HEK293 (cell line): ENCODE data around the gene ASCL5.

Experiments
- CTCF ChIP-seq: fragments of 450-650 bp; formaldehyde crosslinking; IDR thresholded peaks from 2 replicates; pipeline ENCODE4 v1.5.1; 2016; ENCODE audit warnings: missing biosample characterization, missing genetic modification characterization
- PBX3 ChIP-seq: sonication (generic); formaldehyde crosslinking; IDR thresholded peaks from 2 replicates; pipeline ENCODE4 v1.8.1; 2022; ENCODE audit warnings: mild to moderate bottlenecking, moderate library complexity, missing genetic modification reagents
- PRDM1 ChIP-seq: fragments of 450-650 bp; formaldehyde crosslinking; IDR thresholded peaks from 2 replicates; pipeline ENCODE4; 2016; ENCODE audit warnings: missing biosample characterization, missing genetic modification characterization
- REST ChIP-seq: fragments of 450-650 bp; formaldehyde crosslinking; IDR thresholded peaks from 2 replicates; pipeline ENCODE4 v1.5.1; 2016; ENCODE audit warnings: missing biosample characterization, missing genetic modification characterization
- ZNF138 ChIP-seq: fragments of 450-650 bp; formaldehyde crosslinking; IDR thresholded peaks from 2 replicates; pipeline ENCODE4 v1.5.1; 2016; ENCODE audit warnings: missing biosample characterization, missing genetic modification characterization, borderline replicate concordance
- ZNF274 ChIP-seq, 2 experiments: fragments of 200-500 bp in 1 of 2; fragments of 450-650 bp in 1 of 2; sonication (Bioruptor generic) in 1 of 2; formaldehyde crosslinking in 1 of 2; IDR thresholded peaks; 2 replicates each; pipeline versions ENCODE4 v1.5.1 to v1.6.1; 2014 to 2016; ENCODE audit warnings: borderline replicate concordance in 1 of 2, inconsistent platforms in 1 of 2, low read length in 1 of 2, missing biosample characterization in 1 of 2, missing genetic modification characterization in 1 of 2
- ZNF280D ChIP-seq: fragments of 450-650 bp; formaldehyde crosslinking; IDR thresholded peaks from 2 replicates; pipeline ENCODE4 v1.5.1; 2016; ENCODE audit warnings: missing biosample characterization, missing genetic modification characterization
- ZNF366 ChIP-seq: fragments of 450-650 bp; formaldehyde crosslinking; conservative IDR thresholded peaks from 2 replicates; pipeline ENCODE4 v1.5.1; 2016; ENCODE audit warnings: missing biosample characterization, missing genetic modification characterization
- ZNF501 ChIP-seq: fragments of 450-650 bp; formaldehyde crosslinking; IDR thresholded peaks from 2 replicates; pipeline ENCODE4 v1.5.1; 2016; ENCODE audit warnings: missing biosample characterization, missing genetic modification characterization
- ZNF549 ChIP-seq: fragments of 450-650 bp; IDR thresholded peaks from 2 replicates; pipeline ENCODE4 v1.5.1; 2018; ENCODE audit warnings: missing biosample characterization, missing genetic modification characterization, mild to moderate bottlenecking, inconsistent platforms, moderate library complexity
- ZNF580 ChIP-seq: fragments of 450-650 bp; formaldehyde crosslinking; IDR thresholded peaks from 2 replicates; pipeline ENCODE4 v1.5.1; 2016; ENCODE audit warnings: missing biosample characterization, missing genetic modification characterization
- ZNF626 ChIP-seq: fragments of 450-650 bp; sonication (Bioruptor Pico); formaldehyde crosslinking; IDR thresholded peaks from 2 replicates; pipeline ENCODE4 v1.5.1; 2018; ENCODE audit warnings: missing biosample characterization, missing genetic modification characterization, inconsistent platforms
- ZNF830 ChIP-seq: fragments of 450-650 bp; IDR thresholded peaks from 2 replicates; pipeline ENCODE4 v1.5.0; 2018; ENCODE audit warnings: missing biosample characterization, missing genetic modification characterization, low read depth, mild to moderate bottlenecking, moderate library complexity

GRCh38 chr1:201140941-201141260, 13.9 kb upstream of the ASCL5 start:
- TF ChIP-seq ZNF138 (tag by site-specific recombination) (no peak), ZNF280D (tag by site-specific recombination) (no peak), REST (tag by site-specific recombination) (no peak), CTCF (no peak), PRDM1 (tag by site-specific recombination) (no peak), ZNF830 (tag by site-specific recombination) (no peak), ZNF366 (no peak), ZNF549 (tag by site-specific recombination) (no peak), ZNF274 (IDR thresholded peaks at IDR 0.05; ENCODE audit: low read length) (no peak), ZNF274 (tag by site-specific recombination; IDR thresholded peaks at IDR 0.05; ENCODE audit: borderline replicate concordance) (no peak), PBX3 (CRISPR knock-in tag) (no peak), ZNF580 (tag by site-specific recombination) (no peak), ZNF501 (tag by site-specific recombination) (no peak), ZNF626 (tag by site-specific recombination) (no peak)
